ENCODE results near the gene GPRIN3.
"Not testable (repeated sequence)": the region's sequence is repeated elsewhere in the genome, so short reads cannot be mapped to it uniquely, and the experiment has no call there.

Gene GPRIN3

DNA sequence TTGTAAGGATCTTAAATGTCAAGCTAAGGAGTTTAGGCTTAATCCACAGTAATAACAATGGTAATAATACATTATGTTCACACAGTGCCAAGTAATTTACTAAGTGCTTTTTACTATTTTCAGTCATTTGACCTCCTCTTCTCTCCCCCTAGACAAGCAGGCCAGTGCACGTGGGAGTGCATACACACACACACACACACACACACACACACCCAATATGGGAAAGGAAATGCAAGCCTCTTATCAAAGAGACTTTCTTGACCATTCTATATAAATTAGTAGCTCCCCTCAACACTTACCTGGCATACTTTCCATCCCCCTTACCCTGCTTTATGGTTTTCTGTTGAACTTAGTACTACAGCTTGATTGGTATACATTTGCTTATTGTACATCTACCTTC is 3.8 kb upstream of the GPRIN3 start:
- no peak for DNase-seq

DNA sequence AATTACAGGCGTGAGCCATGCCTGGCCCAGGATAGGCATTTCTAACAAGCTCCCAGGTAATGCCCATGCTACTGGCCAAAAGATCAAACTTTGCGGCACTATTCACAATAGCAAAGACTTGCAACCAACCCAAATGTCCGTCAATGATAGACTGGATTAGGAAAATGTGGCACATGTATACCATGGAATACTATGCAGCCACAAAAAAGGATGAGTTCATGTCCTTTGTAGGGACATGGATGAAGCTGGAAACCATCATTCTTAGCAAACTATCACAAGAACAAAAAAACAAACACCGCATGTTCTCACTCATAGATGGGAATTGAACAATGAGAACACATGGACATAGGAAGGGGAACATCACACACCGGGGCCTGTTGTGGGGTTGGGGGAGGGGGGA is 1.6 kb upstream of the GPRIN3 start:
- DNase-seq: not testable (repeated sequence)

DNA sequence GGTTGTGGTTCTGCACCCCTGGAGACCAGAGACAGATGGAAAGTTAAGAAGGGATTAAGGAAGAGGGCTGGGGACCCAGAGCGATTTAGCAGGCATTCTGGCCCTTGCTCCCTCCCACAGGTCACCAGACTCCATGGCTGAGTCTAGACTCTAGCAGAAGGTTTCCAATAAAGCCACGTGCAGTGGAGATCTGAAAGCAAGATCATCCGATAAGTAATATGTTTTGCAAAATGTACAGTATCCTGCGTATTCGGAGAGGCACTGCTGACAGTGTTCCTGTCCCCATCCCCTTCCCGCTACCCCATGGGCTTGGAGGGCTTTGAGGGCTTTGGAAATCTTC is 531 bp upstream of the GPRIN3 start:
- DNase-seq: no peak

DNA sequence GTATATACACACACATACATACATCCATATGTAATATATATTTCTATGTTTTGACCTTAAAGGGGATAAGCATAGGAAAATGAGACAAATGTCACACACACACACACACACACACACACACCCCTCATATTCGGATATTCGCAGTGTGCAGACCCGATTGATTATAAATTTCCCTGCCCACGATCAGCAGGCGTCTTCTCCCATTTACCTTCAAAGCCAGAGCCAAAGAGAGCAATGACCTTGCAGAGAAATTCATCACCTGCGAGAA is 488 bp downstream of the GPRIN3 start:
- DNase-seq: no peak

DNA sequence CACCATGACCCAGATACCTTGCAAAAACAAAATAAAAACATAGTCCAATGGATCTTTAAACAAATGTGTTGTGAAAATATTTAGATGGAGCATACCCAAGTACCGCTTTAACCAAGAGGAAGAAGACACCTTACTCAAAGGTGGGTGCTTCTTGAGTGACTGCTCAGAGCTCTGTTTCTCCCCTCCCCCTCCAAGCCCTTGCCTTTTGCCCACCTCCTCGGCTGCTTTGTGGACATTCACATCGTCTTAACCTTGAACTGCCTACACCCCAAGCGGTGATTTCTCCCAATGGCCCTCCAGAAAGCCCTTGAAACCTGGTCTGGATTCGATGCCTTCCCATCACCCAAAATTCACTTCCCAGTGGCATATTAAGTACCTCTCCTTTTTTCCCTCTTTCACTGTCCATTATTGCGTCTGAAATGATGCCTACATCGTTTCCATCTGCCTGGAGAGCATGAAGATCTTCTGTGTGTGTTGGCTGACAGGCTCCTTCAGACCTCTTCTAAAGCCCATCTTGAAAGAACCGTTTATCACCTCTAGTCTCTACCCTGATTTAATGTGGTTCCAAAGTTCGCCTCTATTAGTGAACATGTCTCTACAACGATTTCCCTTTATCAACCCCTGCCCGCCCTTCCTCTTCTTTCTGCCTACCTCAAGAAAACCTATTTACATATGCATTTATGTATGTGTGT is 968 bp downstream of the GPRIN3 start:
- no peak for DNase-seq

DNA sequence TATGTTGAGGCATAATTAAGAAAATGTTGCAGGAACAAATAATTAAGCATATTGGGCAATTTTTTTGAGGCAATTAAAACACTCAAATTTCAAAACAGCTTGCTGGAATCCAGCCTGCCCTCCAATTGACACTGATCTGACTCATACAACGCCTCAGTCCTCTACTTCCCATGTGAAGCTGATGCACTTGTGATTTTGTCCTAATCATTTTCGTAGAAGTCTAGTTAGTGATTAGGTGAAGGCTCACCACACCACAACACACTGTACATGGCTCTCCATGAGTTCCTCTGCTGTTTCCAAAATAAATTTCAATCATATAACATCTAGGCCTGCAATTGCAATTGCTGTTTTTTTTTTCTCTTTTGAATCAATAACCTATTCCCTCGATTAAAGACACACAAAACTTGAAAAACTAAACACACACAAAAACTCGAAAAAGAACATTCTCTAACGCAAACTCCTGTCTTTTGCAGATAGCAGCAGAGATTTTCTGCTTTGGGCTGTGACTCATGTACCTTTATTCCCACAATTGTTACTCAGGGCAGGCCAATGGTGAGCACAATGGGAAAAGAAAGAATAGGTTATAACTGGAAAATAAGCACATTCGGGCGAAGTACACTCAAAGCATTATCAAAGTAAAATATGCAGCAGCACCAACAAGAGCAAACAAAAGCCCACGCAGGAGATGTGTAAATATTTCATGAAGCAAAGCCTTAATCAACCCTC is 1.7 kb downstream of the GPRIN3 start:
- no peak for DNase-seq

DNA sequence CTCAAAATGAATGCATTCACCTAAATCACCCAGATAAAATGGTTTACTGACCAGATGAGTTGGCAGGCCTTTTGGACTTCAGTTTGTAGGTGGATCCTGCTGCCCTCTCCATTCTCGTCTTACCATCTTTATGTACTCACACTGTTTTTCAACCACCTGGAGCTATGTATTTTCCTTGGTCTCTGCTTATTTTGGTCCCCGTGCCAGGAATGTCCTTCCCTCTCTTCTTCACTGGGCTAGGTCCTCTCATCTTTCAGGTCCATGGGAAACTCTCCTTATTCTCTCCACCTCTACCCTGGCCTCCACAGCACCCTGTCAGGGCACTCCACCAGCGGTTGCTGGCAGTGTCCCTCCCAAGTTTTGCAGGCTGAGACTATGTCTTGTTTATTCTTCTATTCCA is 2.6 kb downstream of the GPRIN3 start:
- no peak for DNase-seq

DNA sequence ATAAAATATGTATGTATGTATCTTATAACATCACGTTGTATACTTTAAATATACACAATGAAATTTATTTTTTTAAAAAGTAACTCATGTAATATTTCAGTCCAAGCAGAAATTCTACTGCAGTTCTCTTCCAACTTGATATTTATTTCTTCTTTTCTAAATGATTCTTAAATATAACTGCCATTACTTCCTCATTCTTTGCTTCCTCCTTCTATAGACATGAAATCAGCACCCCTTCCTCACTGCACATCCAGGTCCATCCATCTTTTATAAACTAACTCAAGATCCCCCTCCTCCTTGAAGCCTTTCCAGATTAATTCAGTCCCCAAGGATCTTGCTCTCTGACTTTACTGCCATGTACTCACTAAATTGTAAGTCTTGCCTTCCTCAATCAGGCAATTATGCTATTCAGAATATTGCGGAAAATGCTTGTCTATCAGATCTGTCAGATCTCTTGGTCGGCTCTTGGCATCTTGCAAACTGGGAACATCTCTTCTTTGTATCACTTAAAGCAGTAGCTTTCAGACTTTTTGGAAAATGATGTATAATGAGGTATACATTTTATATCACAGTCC is 3.7 kb downstream of the GPRIN3 start:
- peak; percentile 38 to 76 for DNase-seq

DNA sequence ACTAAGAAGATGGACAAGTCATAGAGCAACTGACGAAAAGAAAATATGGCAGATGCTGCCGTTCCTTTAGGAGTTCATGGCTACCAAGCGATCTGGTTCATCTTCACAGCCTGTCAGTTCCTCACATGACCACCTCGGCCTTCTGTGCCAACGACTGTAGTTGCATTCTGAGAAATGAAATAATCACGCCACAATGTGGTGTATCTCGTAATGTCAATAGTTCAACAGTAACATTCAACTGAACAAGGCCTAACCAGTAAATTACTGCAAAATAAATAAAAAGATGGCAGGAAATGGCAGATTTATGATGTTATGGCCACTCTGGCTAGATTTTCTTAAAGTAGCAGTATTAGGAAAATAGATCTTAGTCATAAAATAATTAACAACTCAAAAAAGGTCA is 4.4 kb downstream of the GPRIN3 start:
- no peak for DNase-seq

DNA sequence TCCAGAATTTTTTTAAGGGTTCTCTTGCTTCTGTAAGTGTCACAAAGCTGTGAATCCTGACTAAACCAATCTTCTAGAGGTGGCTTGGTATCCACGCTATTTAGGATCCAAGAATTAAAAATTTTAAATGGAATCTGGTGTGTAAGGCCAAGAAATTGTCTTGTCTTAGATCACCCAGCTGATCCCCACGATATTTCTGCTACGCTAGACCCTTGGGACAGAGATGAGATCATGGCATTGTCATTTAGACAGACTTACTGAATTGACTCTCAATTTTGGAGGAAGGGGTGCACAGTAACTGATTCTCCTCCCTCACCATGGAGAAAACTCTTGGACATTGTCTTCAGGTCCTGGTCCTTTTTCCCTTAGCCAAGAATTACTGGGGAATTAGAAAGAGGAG is 5.7 kb downstream of the GPRIN3 start:
- DNase-seq: no peak

DNA sequence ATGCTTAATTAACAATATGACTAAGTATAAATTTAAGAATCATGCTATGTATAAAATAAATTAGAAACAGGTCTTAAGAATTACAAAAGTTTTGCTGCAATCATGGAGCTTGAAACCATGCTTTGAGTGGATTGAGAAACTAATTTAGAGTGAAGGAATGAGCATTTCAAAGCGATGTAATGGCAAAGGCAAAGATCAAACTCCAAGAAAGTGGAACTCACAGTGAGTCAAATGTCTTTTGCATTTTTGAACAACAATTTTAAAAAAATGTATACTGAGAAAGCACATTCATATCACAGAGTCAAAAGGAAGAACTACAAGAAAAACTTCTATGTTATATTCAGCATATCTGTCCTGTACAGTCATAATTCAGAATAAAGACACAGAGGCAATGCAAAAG is 6.6 kb downstream of the GPRIN3 start:
- DNase-seq: no peak

DNA sequence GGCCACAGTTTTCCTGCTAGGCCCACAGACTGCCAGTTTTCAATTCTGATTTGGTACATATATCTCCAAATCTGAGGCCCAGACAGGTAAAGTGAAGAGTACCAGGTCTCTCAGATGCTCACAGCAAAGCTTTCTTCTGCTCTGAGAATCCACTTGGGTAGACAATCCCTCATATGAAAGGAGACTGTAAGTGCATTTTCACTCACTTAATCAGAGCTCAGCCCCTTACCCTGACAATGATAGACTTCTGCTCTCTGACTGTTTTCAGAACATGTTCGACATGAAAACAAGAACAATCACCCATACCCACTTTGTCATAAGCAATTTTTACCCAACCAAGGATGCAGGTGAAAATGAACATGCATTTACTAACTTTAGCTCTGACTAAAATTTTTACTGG is 7.1 kb downstream of the GPRIN3 start:
- DNase-seq: no peak

DNA sequence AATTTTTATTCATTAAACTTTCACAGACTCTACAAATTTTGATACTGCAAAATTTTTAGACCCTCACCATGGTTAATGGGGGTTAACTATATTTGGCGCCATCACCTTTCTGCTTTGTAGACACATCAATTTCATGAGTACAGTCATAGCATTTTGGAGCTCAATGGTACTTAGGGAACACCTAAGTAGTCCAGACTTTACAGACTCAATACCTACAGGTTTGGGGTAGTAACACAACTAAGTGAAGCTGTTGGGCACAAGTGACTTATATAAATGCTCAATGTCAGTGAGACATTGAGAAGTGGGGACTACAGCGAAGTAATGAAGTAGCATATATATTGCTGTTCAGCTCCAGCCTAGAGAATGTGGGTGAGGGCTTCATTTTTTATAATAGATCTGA is 7.5 kb downstream of the GPRIN3 start:
- no peak for DNase-seq

DNA sequence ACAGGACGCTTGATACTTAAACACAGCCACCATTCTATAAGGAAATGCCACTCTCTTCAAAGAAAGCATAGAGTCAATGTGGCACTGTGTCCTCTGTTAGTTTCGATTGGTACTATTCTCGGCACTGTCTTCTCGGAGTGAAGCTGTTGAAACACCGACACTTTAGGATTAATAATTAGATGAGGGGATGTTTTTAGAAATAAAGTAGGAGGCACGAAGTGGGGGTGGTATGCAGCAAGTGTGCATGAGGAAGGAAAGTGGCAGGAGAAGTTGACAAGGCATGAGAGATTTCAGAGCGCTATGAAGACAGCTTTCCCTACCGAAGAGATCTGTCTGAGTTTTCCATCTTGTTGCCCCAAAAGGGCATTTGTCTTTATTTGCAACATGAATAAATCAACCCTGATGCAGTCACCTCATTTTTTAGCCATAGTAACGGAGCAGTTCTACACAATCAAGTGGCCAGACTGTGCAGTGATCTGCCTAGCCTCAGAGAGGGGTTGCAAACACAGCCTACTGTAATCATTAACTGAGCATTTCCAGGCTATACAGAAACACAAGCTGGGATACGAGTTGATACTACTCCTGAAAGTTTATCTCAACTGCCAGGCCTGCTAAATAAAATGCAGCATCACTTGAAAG is 8.3 kb downstream of the GPRIN3 start:
- DNase-seq: no peak

DNA sequence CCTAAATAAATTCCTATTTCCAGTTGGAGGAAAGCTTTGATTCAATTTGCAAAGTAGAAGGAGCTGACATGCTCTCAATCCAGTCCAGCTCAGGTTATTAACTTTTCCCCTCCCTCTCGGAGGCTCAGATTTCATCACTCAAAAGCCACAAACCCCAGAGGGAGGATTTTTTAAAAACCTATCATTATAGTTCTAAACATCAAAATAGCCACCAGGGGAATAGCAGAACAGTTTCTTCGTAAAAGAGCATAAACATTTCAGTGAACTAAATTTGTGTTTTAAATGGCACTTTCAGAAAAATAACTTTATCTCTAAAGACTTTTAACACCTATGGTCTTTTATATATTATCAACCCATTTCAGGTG is 8.8 kb downstream of the GPRIN3 start:
- peak; percentile 11 to 13 for DNase-seq

DNA sequence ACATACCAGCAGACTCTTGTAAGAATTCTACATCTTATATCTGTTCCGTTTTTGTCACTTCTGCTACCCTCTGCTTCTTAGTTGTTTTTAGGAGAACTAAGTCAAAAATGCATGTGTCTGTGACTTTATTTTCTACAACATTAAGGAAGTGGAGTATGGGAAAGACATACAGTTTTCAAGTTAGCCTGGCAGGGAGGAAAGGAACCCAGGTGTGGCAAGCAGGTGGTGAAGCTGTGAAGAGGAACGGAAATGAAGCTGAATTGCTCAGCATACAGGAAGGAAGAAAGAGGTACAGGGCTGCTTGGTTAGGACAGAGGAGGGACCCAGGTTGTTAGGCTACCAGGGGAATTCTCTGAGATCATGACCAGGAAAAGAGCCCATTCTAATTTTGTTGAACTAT is 9.4 kb downstream of the GPRIN3 start:
- DNase-seq: no peak

DNA sequence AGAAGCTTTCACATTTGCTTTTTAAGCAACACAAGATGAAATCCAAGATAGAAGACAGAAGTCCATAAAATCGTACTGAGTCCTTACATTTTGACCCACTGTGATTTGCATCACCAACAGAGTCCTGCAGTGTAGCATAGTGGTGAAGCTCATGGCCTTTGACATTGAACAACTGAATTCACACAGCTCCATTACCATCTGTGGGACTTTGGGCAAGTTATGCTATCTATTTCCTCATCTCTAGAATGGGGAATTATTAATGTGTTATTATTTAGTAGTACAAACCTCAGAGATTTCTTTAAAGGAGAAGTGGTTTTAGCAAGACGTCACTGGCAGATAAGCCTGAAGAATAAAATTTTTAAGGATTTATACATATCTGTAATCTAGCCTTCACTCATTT is 10.7 kb downstream of the GPRIN3 start:
- no peak for DNase-seq

DNA sequence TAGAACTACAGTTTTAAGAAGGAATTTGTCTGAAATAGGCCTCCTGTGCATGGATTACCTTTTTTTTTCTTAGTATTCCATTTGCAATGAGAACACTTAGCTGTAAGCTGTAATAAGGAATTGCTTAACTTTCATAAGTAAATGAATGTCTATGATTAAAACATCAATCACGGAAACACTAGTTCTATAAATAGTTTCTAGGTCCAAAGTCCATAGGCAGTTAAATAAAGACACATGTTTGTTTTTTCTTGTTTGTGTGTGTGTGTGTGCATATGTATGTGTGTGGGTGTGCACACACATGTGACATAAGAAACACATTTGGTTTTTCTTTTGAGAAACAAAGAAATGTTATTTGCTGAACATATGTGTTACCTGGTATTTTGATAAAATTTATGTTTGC is 11.2 kb downstream of the GPRIN3 start:
- no peak for DNase-seq

DNA sequence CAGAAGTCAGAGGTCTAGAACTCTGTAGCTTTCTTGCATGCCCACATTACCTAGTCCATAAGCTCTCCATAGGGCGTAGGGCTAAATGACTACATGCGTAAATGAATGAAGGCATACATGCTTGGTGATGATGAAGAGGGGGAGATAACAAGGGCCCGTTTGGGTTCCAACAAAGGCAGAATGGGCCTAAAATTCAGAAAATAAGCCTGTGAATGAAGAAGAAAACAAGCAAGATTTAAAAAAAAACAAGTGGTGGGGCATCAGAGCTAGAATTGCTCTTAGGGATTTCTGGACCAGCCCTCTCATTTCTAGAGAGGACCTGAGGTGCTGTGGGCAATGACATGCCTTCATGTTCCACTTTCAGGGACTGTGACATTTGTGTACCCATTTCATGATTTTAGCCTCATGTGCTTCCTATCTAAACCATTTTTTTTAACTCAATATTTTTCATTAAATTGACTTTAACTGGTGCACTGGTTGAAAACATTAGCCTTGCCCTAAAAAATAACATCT is 12.1 kb downstream of the GPRIN3 start:
- no peak for DNase-seq

DNA sequence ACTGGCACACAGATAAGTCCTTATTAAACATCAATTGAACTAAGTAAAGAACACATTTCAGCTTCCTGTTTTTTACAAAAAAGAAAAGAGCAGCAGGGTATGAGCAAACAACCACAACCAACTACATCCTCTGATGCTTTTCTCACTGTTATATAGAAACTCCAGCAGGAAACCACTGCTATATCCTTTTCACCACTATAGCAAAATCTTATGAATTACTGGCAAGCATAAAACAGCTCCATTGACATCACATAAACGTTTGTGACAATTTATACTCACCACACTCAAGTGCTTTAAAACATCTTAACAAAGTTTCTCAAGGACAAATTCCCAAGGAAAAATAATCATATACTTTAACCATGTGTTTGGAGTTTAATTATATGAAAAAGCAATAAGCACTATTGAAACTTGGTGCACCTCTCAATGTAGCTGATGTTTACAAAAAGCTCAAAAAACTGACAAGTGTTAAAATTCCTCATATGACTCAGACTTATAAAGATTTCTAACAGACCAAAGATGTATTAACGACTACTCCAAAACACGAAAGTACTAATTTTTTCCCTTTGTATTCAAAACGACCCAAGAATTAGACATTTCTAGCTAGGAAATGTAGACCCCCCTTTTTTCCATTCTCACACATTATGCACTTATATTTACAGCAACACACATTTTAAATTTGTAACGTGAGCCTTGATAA is 12.9 kb downstream of the GPRIN3 start:
- DNase-seq: peak; percentile 85 to 92

DNA sequence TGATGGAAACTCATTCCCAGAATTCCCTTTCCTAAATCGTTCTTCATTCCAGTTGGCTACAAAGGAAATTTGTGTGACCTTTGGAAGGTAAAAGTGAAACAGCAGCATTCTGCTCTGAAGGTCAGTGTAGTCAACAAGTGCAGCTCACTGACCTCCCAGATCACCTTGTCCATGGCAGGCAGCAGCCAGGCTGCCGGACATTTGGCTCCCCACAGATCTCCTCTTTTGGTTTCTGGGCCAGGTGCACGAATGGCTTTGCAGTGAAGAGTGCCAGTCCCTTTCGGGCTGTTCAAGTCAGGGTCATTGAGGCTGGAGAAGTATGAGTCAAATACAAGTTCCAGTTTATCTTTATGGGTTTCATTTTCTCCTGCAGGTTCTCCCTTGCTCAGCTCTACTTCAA is 14.3 kb downstream of the GPRIN3 start:
- DNase-seq: no peak

DNA sequence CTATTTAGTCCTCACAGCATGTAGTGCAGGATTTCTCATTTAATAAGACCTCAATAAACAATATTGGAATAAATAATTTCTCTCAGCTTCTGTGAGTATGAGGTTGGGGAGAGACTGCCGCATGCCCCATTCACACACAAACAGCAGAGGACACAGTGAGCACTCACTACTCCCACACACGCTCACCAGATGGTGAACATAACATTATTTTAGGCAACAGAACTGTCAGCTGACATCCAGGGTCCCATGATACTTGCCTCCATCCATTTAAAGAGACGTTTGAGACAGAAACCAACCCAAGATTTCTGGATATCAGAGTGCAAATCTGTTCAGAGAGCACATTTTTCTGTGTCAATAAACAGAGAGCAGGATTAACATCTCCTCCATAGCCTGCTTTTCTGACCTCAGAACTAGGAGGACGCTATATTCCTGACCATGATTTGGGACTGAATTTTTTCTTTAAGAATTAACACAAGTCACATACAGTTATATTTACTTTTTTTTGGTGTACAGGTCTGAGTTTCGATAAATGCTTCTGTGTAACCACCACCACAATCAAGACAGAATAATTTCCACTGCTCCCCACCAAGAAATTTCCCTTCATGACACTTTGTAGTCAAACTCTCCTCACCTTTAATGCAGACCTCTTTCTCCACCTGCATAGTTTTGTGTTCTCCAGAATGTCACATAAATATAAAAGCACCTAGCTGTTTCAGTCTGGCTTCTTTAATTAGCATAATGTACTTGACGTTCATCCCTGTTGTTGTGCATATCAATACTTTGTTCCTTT is 16.7 kb downstream of the GPRIN3 start:
- no peak for DNase-seq

DNA sequence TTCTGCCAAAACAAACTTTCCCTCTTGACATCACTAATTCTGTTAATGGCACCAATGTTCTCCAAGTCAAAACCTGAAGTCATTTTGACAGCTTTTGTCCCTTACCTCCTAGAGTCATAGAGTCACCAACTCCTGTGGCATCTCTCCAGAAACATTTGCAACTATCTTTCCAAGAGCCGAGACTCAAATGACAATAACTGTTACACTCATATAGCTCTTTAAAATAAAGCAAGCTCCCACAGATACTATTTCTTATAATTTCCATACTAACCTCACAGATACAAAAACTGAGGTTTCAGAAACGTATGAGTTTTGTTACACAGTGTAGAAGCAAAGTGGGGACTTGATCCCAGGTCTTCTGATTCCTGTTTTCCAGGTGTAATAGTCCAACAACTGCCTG is 18.3 kb downstream of the GPRIN3 start:
- no peak for DNase-seq
